HG03135 (cell line): ENCODE measurements around the gene TMEM238.
"Not testable (repeated sequence)": the region's sequence is repeated elsewhere in the genome, so short reads cannot be mapped to it uniquely, and the experiment has no call there.

Experiments used
- ATAC-seq: cut with Tn5 transposase; IDR thresholded peaks from one replicate; pipeline ENCODE4 v1.9.1; 2021; ENCODE audit warnings: mild to moderate bottlenecking, moderate library complexity; ENCODE audit not compliant: unreplicated experiment

The TMEM238 gene

GRCh38 chr19:55402509-55402908, 18.4 kb upstream of the TMEM238 start:
- no peak for ATAC-seq

- ATAC-seq, result not testable (repeated sequence)
Measured at GRCh38 chr19:55401390-55401789, 17.3 kb upstream of the TMEM238 start.

- ATAC-seq, result no peak
Measured at GRCh38 chr19:55400281-55401087, 16.4 kb upstream of the TMEM238 start.

GRCh38 chr19:55398200-55398925, 14.3 kb upstream of the TMEM238 start:
- ATAC-seq, result no peak

GRCh38 chr19:55392820-55393761, 9.0 kb upstream of the TMEM238 start:
- ATAC-seq, result no peak

- ATAC-seq, result no peak
Measured at GRCh38 chr19:55391702-55392615, 7.9 kb upstream of the TMEM238 start.

GRCh38 chr19:55391191-55391670, 7.1 kb upstream of the TMEM238 start:
- no peak for ATAC-seq

GRCh38 chr19:55390461-55390880, 6.4 kb upstream of the TMEM238 start:
- no peak for ATAC-seq

GRCh38 chr19:55389386-55390317, 5.6 kb upstream of the TMEM238 start:
- no peak for ATAC-seq

GRCh38 chr19:55387736-55388497, 3.8 kb upstream of the TMEM238 start:
- ATAC-seq, result no peak

- ATAC-seq, result no peak
Measured at GRCh38 chr19:55386493-55386971, 2.4 kb upstream of the TMEM238 start.

- ATAC-seq, result peak; percentile 58
Measured at GRCh38 chr19:55385724-55386492, 1.8 kb upstream of the TMEM238 start, which contains the start of gene RPL28. TSS of gene RPL28 (plus strand) at chr19:55385932. CDS start at chr19:55386358, 426 bp downstream.

- peak; percentile 54 for ATAC-seq
Measured at GRCh38 chr19:55384920-55385723, 1.0 kb upstream of the TMEM238 start.

GRCh38 chr19:55383279-55384130, 587 bp downstream of the TMEM238 start:
- ATAC-seq, result no peak

GRCh38 chr19:55382522-55383054, 1.5 kb downstream of the TMEM238 start:
- ATAC-seq, result no peak
